ENCODE data around the gene C9orf57.
"Not testable (repeated sequence)": the region's sequence is repeated elsewhere in the genome, so short reads cannot be mapped to it uniquely, and the experiment has no call there.

The C9orf57 gene

GRCh38 chr9:72023596-72023995 lies 36.8 kb downstream of the C9orf57 start:
- DNase-seq (ENCODE audit: low spot score), result no peak

DNA sequence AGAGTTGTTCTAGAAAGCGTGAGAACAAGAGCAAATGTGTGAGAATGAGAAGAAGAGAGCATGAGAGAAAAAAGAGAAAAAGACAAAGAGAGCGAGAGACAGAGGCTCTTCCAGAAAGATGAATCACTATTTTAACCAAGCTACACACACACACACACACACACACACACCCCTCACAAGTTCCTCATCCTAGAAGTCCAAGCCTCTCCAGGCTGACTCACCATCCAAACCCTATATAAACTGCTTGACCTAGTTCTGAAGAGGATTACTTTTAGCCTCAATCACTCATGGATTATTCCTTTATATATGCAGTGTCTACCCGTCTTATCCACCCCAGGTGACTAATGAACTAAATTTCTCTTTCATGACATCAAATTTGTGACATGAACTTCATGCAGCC lies 37.6 kb downstream of the C9orf57 start:
- no peak for DNase-seq (ENCODE audit: low spot score)

DNA sequence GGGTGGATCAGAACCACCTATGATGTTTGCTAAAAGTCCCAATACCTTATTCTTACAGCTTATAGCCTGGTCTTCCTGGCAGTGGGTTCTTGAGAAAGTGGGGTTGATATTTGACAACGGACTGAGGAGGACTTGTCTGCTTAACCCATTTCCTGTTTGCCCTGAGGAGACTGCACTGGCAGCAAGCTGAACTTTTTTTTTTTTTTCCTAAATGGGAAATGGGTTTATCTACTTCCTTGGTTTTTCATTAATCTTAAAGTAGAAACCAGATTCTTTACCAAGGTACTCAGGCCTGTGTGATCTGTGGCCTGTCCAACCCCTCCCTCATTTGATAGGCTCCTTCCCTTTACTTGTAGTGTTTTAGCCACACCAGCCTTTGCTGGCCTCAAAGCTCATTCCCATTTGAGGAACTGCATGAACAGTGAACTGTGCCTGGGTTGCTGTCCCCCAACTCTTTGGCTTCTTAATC lies 47.1 kb downstream of the C9orf57 start:
- no peak for DNase-seq (ENCODE audit: low spot score)

DNA sequence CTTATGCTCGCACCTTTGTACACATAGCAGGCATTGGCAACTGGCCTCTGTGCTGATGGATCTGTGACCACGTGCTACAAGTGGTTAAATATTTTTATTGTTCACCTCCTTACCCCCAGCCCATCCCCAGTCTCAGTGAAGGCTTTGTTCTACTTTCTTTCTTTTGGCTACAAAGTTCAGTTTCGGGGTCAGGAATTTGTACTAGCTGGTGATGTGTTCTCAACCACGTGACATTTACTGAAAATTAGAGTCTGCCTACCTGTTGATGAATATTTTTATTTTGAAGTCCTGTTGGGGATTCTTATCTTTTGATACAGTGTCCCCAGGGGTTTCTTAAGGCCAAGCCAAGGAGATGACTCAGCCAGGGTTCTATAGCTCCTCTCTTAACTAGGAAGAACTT lies 47.8 kb downstream of the C9orf57 start:
- no peak for DNase-seq (ENCODE audit: low spot score)

- DNase-seq (ENCODE audit: low spot score), result not testable (repeated sequence)
These were observed 52.7 kb downstream of the C9orf57 start for GRCh38 chr9:72007726-72008125.

DNA sequence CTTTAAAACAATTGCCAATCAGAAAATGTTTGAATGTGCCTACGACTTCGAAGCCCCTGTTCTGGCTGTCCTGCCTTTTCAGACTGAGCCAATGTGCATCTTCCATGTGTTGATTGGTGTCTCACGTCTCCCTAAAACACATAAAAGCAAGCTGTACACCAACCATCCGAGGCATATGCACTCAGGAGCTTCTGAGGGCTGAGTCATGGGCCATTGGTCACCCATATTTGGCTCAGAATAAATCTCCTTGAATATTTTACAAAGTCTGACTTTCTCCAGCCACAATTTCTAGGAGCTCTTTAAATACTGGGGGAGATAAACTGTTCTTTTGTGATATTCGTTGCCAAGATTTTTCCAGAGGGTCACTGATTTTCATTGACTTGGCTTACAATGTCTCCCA lies 53.9 kb downstream of the C9orf57 start:
- peak; percentile 11 for DNase-seq (ENCODE audit: low spot score)

DNA sequence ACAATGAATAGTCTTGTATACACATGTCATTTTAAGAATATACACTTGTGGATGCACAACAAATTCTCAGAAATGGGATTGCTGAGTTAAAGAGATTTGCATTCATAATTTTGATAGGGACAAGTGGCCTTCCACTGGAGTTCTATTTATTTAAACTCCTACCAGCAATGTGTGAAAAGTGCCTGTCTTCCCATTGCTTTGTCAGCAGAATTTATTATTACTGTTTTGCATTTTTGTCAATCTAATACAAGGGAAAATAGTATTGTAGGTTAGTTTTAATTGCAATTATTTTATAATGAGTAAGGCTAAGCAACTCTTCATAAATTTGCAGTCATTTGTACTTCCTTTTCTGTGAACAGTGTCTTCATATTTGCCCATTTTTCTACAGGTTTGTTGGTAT lies 55.0 kb downstream of the C9orf57 start:
- no peak for DNase-seq (ENCODE audit: low spot score)
